ENCODE data around the gene LANCL3.

GRCh38 chrX:37599729-37600128 lies 28.3 kb downstream of the LANCL3 start:
- TF ChIP-seq, protein P1, sequence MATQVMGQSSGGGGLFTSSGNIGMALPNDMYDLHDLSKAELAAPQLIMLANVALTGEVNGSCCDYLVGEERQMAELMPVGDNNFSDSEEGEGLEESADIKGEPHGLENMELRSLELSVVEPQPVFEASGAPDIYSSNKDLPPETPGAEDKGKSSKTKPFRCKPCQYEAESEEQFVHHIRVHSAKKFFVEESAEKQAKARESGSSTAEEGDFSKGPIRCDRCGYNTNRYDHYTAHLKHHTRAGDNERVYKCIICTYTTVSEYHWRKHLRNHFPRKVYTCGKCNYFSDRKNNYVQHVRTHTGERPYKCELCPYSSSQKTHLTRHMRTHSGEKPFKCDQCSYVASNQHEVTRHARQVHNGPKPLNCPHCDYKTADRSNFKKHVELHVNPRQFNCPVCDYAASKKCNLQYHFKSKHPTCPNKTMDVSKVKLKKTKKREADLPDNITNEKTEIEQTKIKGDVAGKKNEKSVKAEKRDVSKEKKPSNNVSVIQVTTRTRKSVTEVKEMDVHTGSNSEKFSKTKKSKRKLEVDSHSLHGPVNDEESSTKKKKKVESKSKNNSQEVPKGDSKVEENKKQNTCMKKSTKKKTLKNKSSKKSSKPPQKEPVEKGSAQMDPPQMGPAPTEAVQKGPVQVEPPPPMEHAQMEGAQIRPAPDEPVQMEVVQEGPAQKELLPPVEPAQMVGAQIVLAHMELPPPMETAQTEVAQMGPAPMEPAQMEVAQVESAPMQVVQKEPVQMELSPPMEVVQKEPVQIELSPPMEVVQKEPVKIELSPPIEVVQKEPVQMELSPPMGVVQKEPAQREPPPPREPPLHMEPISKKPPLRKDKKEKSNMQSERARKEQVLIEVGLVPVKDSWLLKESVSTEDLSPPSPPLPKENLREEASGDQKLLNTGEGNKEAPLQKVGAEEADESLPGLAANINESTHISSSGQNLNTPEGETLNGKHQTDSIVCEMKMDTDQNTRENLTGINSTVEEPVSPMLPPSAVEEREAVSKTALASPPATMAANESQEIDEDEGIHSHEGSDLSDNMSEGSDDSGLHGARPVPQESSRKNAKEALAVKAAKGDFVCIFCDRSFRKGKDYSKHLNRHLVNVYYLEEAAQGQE (IDR thresholded peaks at IDR 0.05; ENCODE audit: low read depth), result no peak
- TF ChIP-seq NFIC (IDR thresholded peaks at IDR 0.05) (no peak), TAF1 (IDR thresholded peaks at IDR 0.05; ENCODE audit: low read depth) (no peak), TCF12 (IDR thresholded peaks at IDR 0.05; ENCODE audit: low read depth) (no peak), EP300 (IDR thresholded peaks at IDR 0.05; ENCODE audit: borderline replicate concordance) (no peak), MAX (IDR thresholded peaks at IDR 0.05) (no peak), EGR1 (IDR thresholded peaks at IDR 0.05) (no peak), FOXM1 (IDR thresholded peaks at IDR 0.05; ENCODE audit: borderline replicate concordance, low read depth) (no peak), RAD21 (IDR thresholded peaks at IDR 0.05; ENCODE audit: low read depth) (no peak), CEBPB (IDR thresholded peaks at IDR 0.05) (no peak), TEAD4 (IDR thresholded peaks at IDR 0.05) (no peak), YY1 (IDR thresholded peaks at IDR 0.05; ENCODE audit: low read depth) (no peak), CREB1 (IDR thresholded peaks at IDR 0.05; ENCODE audit: low read depth) (no peak)
- TF ChIP-seq, protein P2, sequence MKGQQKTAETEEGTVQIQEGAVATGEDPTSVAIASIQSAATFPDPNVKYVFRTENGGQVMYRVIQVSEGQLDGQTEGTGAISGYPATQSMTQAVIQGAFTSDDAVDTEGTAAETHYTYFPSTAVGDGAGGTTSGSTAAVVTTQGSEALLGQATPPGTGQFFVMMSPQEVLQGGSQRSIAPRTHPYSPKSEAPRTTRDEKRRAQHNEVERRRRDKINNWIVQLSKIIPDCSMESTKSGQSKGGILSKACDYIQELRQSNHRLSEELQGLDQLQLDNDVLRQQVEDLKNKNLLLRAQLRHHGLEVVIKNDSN (IDR thresholded peaks at IDR 0.05), result no peak

Measured in Ishikawa (cell line).